Mammary epithelial cell (primary cell): ENCODE data around the gene ANKRD65.
"Not testable (repeated sequence)": the region's sequence is repeated elsewhere in the genome, so short reads cannot be mapped to it uniquely, and the experiment has no call there.

Source experiments
- CTCF ChIP-seq, 2 donors: IDR thresholded peaks in 1 of 2; conservative IDR thresholded peaks in 1 of 2; 2 replicates each; pipeline ENCODE4 v1.5.1; 2011 to 2012; ENCODE audit warnings: inconsistent platforms in 2 of 2, low read length in 2 of 2, mild to moderate bottlenecking in 2 of 2, control low read depth in 1 of 2, low read depth in 1 of 2; ENCODE audit not compliant: insufficient read depth in 1 of 2; ENCODE audit errors: extremely low read depth in 1 of 2
- EZH2 ChIP-seq: IDR thresholded peaks from 2 replicates; pipeline ENCODE4 v1.6.1; 2012; ENCODE audit warnings: low read length, inconsistent platforms, borderline replicate concordance

- TF ChIP-seq CTCF (conservative IDR thresholded peaks at IDR 0.05 in 1 of 2, IDR thresholded peaks at IDR 0.05 in 1 of 2; ENCODE audit: extremely low read depth in 1 of 2, insufficient read depth in 1 of 2, low read depth in 1 of 2, low read length in 2 of 2); EZH2: not testable (repeated sequence)
These were observed 34.9 kb upstream of the ANKRD65 start for GRCh38 chr1:1455934-1456333.
